Liver (tissue), 9 donors: Measurements from ENCODE around the gene DOP1B. TPM values are rescaled to one million over a fixed set of nuclear protein-coding genes. Genes with fewer than 3 reads are reported as not detected.
A peak's percentile ranks its signal among the peaks of the same experiment; 100 is the strongest.

Experiments
- DNase-seq: peaks from one replicate; pipeline ENCODE4 v3.0.0-alpha.2; 2017; ENCODE audit warnings: low spot score
- H3K27ac ChIP-seq, 2 donors: one replicate each; pipeline ENCODE4 v1.7.0; 2013; ENCODE audit warnings: inconsistent platforms in 2 of 2, low read length in 2 of 2, control low read depth in 1 of 2, low read depth in 1 of 2, mild to moderate bottlenecking in 1 of 2
- H3K27me3 ChIP-seq, 4 donors: one replicate each; pipeline versions ENCODE4 v1.6.1 to v1.7.0; 2013; ENCODE audit warnings: low read length in 3 of 4, inconsistent platforms in 1 of 4, mild to moderate bottlenecking in 1 of 4, moderate library complexity in 1 of 4; ENCODE audit not compliant: control insufficient read depth in 4 of 4, insufficient read depth in 4 of 4
- H3K36me3 ChIP-seq, 4 donors: one replicate each; pipeline versions ENCODE4 v1.6.1 to v1.7.0; 2013; ENCODE audit warnings: low read length in 3 of 4, mild to moderate bottlenecking in 3 of 4, low read depth in 1 of 4, moderate library complexity in 1 of 4; ENCODE audit not compliant: control insufficient read depth in 4 of 4, insufficient read depth in 3 of 4
- H3K4me1 ChIP-seq, 4 donors: one replicate each; pipeline versions ENCODE4 v1.6.1 to v1.7.0; 2013; ENCODE audit warnings: low read length in 3 of 4, mild to moderate bottlenecking in 3 of 4, moderate library complexity in 1 of 4; ENCODE audit not compliant: control insufficient read depth in 4 of 4, insufficient read depth in 4 of 4
- H3K4me3 ChIP-seq, 3 donors: one replicate each; pipeline versions ENCODE4 v1.6.1 to v1.7.0; 2013; ENCODE audit warnings: low read length in 3 of 3, control low read depth in 1 of 3, low read depth in 1 of 3, mild to moderate bottlenecking in 1 of 3
- H3K9ac ChIP-seq, 2 donors: one replicate each; pipeline ENCODE4 v1.7.0; 2013; ENCODE audit warnings: low read length in 2 of 2, mild to moderate bottlenecking in 2 of 2, moderate library complexity in 2 of 2, control low read depth in 1 of 2, low read depth in 1 of 2
- H3K9me3 ChIP-seq, 4 donors: one replicate each; pipeline versions ENCODE4 v1.6.1 to v1.7.0; 2013; ENCODE audit warnings: low read length in 3 of 4; ENCODE audit not compliant: control insufficient read depth in 4 of 4
- ATF3 ChIP-seq: IDR thresholded peaks from 2 replicates; pipeline ENCODE4 v1.6.1; 2016; ENCODE audit warnings: antibody characterized with exemption
- CTCF ChIP-seq: fragments of 150-350 bp; IDR thresholded peaks from 2 replicates; pipeline ENCODE4 v1.5.1; 2017; ENCODE audit warnings: improper control_type of control experiment, low read depth, low read length; ENCODE audit not compliant: missing input control
- EGR1 ChIP-seq, 2 donors: IDR thresholded peaks; 2 replicates each; pipeline ENCODE4 v1.6.1; 2016 to 2018; ENCODE audit warnings: antibody characterized with exemption in 2 of 2, low read depth in 2 of 2
- FOXA2 ChIP-seq: IDR thresholded peaks from 2 replicates; pipeline ENCODE4 v1.6.1; 2016; ENCODE audit warnings: antibody characterized with exemption
- HNF4G ChIP-seq: IDR thresholded peaks from 2 replicates; pipeline ENCODE4 v1.6.1; 2016; ENCODE audit warnings: antibody characterized with exemption
- JUND ChIP-seq, 2 donors: IDR thresholded peaks; 2 replicates each; pipeline ENCODE4 v1.6.1; 2016; ENCODE audit warnings: antibody characterized with exemption in 2 of 2
- MAX ChIP-seq: IDR thresholded peaks from 2 replicates; pipeline ENCODE4 v1.6.1; 2016; ENCODE audit warnings: antibody characterized with exemption
- NR2F2 ChIP-seq: IDR thresholded peaks from 2 replicates; pipeline ENCODE4 v1.6.1; 2016; ENCODE audit warnings: antibody characterized with exemption
- RAD21 ChIP-seq, 2 donors: IDR thresholded peaks; 2 replicates each; pipeline ENCODE4 v1.6.1; 2016; ENCODE audit warnings: antibody characterized with exemption in 2 of 2, mild to moderate bottlenecking in 2 of 2
- REST ChIP-seq: IDR thresholded peaks from 2 replicates; pipeline ENCODE4 v1.6.1; 2016; ENCODE audit warnings: antibody characterized with exemption, mild to moderate bottlenecking
- RXRA ChIP-seq, 2 donors: IDR thresholded peaks; 2 replicates each; pipeline ENCODE4 v1.6.1; 2017 to 2018; ENCODE audit warnings: antibody characterized with exemption in 2 of 2, mild to moderate bottlenecking in 1 of 2
- SP1 ChIP-seq: IDR thresholded peaks from 2 replicates; pipeline ENCODE4 v1.6.1; 2018; ENCODE audit warnings: antibody characterized with exemption, mild to moderate bottlenecking
- TAF1 ChIP-seq: conservative IDR thresholded peaks from 2 replicates; pipeline ENCODE4 v1.6.1; 2016; ENCODE audit warnings: antibody characterized with exemption, mild to moderate bottlenecking
- YY1 ChIP-seq: IDR thresholded peaks from 2 replicates; pipeline ENCODE4 v1.6.1; 2016; ENCODE audit warnings: antibody characterized with exemption, mild to moderate bottlenecking
- WGBS: extraction: QIAGEN DNeasy Blood & Tissue Kit; methylation state at CpG from one replicate; pipeline ENCODE4 v1.1.7; 2013; 5-methylcytosine and 5-hydroxymethylcytosine counted together
- polyA plus RNA-seq, 2 donors: library from polyadenylated mRNA; stranded (reverse) in 1 of 2; unstranded in 1 of 2; fragments of 200-250 nt in 1 of 2; fragments of >200 nt in 1 of 2; fragmentation: Nextera tagmentation in 1 of 2; extraction: Ambion mirVana in 1 of 2; gene quantifications; one replicate each; pipeline versions ENCODE4 v1.2.1 to v1.2.3, GENCODE V29; 2013 to 2015
- total RNA-seq, 2 donors: library from RNA; depleted of rRNA; stranded (reverse); fragments of >200 nt; gene quantifications; one replicate each; pipeline ENCODE4 v1.2.3, GENCODE V29; 2014
- donor health status: healthy.
- donor health status: healthy.
- donor health status: healthy.
- donor health status: healthy.
- donor health status: healthy.

The DOP1B gene
- total and polyA plus RNA-seq, 4 donors, result 5.8 to 7.1 (median 6.3) TPM

- Histone ChIP-seq H3K4me3 (no peak overlapping the region), H3K9me3 (no peaks in the 10 kb centered on the region), H3K9ac (no peak overlapping the region), H3K27me3 (no peaks in the 10 kb centered on the region), H3K4me1 (peaks cover 0 to 14% (median 7%) of the 10 kb centered on the region in 4 donors), H3K36me3 (no peaks in the 10 kb centered on the region), H3K27ac (no peak overlapping the region)
- WGBS, result 73% methylated on average over 2 of the region's 2 CpGs
- TF ChIP-seq NR2F2 (no peak), EGR1 (IDR thresholded peaks at IDR 0.05; ENCODE audit: low read depth in 2 of 2) (no peak), RAD21 (IDR thresholded peaks at IDR 0.05) (no peak)
- no peak for DNase-seq
Observed at GRCh38 chr21:36124395-36124794, 32.2 kb upstream of the DOP1B start.

GRCh38 chr21:36125512-36126207 is 31.0 kb upstream of the DOP1B start:
- H3K4me3 ChIP-seq, result no peak overlapping the region
- DNase-seq, result peak; percentile 42
- no peak overlapping the region for H3K9ac ChIP-seq
- H3K36me3 ChIP-seq, result no peaks in the 10 kb centered on the region
- no peak for TF ChIP-seq HNF4G
- TF ChIP-seq CTCF, result peak; percentile 93
- TF ChIP-seq RAD21 (IDR thresholded peaks at IDR 0.05), result peak; percentile 55 to 70
- WGBS, result 40% methylated on average over 9 of the region's 9 CpGs
- H3K27ac ChIP-seq, result no peak overlapping the region
- no peaks in the 10 kb centered on the region for H3K27me3 ChIP-seq
- H3K4me1 ChIP-seq, result peaks cover 0 to 14% (median 7%) of the 10 kb centered on the region in 4 donors
- H3K9me3 ChIP-seq, result no peaks in the 10 kb centered on the region

GRCh38 chr21:36126208-36126565 is 30.4 kb upstream of the DOP1B start:
- DNase-seq, result no peak

More at GRCh38 chr21:36126208-36126565, 30.4 kb upstream of the DOP1B start:
- TF ChIP-seq EGR1 (IDR thresholded peaks at IDR 0.05; ENCODE audit: low read depth in 2 of 2), result no peak
- no peak for TF ChIP-seq JUND (IDR thresholded peaks at IDR 0.05)
- no peak for TF ChIP-seq FOXA2
- no peak for TF ChIP-seq CTCF
- TF ChIP-seq ATF3, result no peak
- TF ChIP-seq NR2F2, result no peak
- TF ChIP-seq MAX, result no peak
- TF ChIP-seq RAD21 (IDR thresholded peaks at IDR 0.05), result no peak
- no peak for TF ChIP-seq TAF1
- TF ChIP-seq RXRA (IDR thresholded peaks at IDR 0.05), result no peak
- TF ChIP-seq SP1, result no peak
- TF ChIP-seq REST, result no peak
- no peak for TF ChIP-seq YY1
- TF ChIP-seq HNF4G, result no peak
- H3K9ac ChIP-seq, result no peak overlapping the region
- H3K36me3 ChIP-seq, result no peaks in the 10 kb centered on the region
- H3K4me3 ChIP-seq, result no peak overlapping the region
- no peaks in the 10 kb centered on the region for H3K9me3 ChIP-seq
- no peak overlapping the region for H3K27ac ChIP-seq
- peaks cover 0 to 14% (median 7%) of the 10 kb centered on the region in 4 donors for H3K4me1 ChIP-seq
- no peaks in the 10 kb centered on the region for H3K27me3 ChIP-seq
